ENCODE data around the gene CADM1.

CADM1 gene

DNA sequence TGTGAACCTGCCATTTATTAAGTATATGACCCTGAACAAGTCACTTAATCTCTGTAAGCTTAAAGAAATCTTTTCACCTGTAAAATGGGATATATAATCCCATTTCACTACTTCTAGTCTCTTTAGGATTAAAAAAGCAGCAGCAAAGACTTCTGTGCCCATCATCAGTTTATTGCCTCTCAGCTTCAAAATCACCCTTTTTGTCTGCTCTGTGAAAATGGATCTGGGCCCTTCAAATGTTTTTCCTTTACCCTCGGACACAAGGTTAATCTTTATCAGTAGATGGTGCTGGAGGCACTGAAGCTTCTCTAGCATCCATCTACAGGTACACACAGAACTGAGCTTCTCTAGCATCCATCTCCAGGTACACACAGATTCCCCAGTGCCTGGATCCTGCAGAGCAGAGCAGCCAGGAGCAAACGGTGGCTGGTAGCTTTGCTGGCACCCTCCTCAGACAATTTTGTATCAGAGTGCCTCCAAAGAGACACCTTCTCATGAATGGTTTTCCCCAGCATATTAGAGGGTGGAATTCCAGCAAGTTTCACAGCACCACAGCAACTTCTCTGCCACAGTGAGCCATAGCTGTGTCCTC is 56.8 kb downstream of the CADM1 start:
- H3K4me1 ChIP-seq (ENCODE audit: insufficient read depth, insufficient read length), result no peaks in the 10 kb centered on the region
- no peaks in the 10 kb centered on the region for H3K27me3 ChIP-seq (ENCODE audit: insufficient read depth, insufficient read length)
- H3K36me3 ChIP-seq (ENCODE audit: insufficient read depth, insufficient read length, low read length), result no peaks in the 10 kb centered on the region
- H3K9me3 ChIP-seq (ENCODE audit: insufficient read depth, low read length), result peaks cover 18% of the 10 kb centered on the region
- H3K9ac ChIP-seq (ENCODE audit: insufficient read length, low read depth), result no peak overlapping the region
- no peak for TF ChIP-seq YY1 (IDR thresholded peaks at IDR 0.05; ENCODE audit: insufficient read depth, insufficient read length)
- TF ChIP-seq SUZ12 (IDR thresholded peaks at IDR 0.05; ENCODE audit: extremely low read depth, insufficient read depth, insufficient read length), result no peak
- no peak for TF ChIP-seq ZNF274 (IDR thresholded peaks at IDR 0.05; ENCODE audit: low read depth, low read length)
- DNase-seq (ENCODE audit: low read depth, low spot score), result no peak
- no peak overlapping the region for H3K4me3 ChIP-seq (ENCODE audit: insufficient read length, low read depth)

DNA sequence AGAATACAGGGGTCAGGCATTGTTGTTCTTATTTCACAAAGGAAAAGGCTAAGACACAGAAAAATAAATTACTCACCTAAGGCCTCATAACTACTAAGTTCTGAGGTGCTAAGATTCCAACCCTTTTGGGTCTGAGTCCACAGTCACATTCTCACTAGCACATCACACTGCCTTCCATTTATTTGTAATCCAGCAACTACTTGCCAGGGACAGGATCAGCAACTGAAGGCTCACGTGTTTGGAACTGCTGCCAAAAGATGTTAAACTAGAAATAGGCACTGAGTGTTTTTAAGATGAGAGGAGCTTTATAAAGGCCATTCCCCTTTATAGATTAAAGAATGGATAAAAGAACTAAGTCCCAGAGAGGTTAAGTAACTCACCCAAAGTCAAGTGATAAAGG is 58.0 kb downstream of the CADM1 start:
- H3K27me3 ChIP-seq (ENCODE audit: insufficient read depth, insufficient read length), result no peaks in the 10 kb centered on the region
- no peak for TF ChIP-seq YY1 (IDR thresholded peaks at IDR 0.05; ENCODE audit: insufficient read depth, insufficient read length)
- TF ChIP-seq ZNF274 (IDR thresholded peaks at IDR 0.05; ENCODE audit: low read depth, low read length), result no peak
- TF ChIP-seq SUZ12 (IDR thresholded peaks at IDR 0.05; ENCODE audit: extremely low read depth, insufficient read depth, insufficient read length), result no peak

DNA sequence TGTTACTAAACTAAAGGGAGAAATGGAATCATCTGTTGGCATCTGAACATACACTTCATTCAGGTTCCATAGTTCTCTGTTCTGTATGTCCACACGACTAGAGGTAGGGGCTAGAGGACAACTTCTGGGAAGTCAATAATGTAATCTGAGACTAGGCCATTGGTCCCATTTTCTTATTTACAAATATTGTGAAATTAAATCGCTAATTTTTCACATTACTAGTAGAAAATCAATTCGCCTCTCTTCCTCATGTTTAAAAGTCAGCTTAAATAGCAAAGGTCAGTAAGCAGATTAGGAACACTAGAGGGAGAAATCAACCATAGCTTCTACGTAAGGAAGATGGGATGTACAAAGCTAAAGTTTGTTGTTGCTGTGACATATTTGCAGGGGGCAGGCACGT is 59.7 kb downstream of the CADM1 start:
- Histone ChIP-seq H3K4me3 (ENCODE audit: insufficient read length, low read depth) (no peak overlapping the region), H3K4me1 (ENCODE audit: insufficient read depth, insufficient read length) (no peaks in the 10 kb centered on the region), H3K9ac (ENCODE audit: insufficient read length, low read depth) (no peak overlapping the region), H3K27me3 (ENCODE audit: insufficient read depth, insufficient read length) (no peaks in the 10 kb centered on the region), H3K36me3 (ENCODE audit: insufficient read depth, insufficient read length, low read length) (no peaks in the 10 kb centered on the region), H3K9me3 (ENCODE audit: insufficient read depth, low read length) (peaks cover 18% of the 10 kb centered on the region)
- no peak for DNase-seq (ENCODE audit: low read depth, low spot score)
- no peak for TF ChIP-seq YY1 (IDR thresholded peaks at IDR 0.05; ENCODE audit: insufficient read depth, insufficient read length)
- TF ChIP-seq ZNF274 (IDR thresholded peaks at IDR 0.05; ENCODE audit: low read depth, low read length), result no peak
- no peak for TF ChIP-seq SUZ12 (IDR thresholded peaks at IDR 0.05; ENCODE audit: extremely low read depth, insufficient read depth, insufficient read length)

More for the DNA sequence above, 58.0 kb downstream of the CADM1 start:
- no peak for DNase-seq (ENCODE audit: low read depth, low spot score)
- H3K4me3 ChIP-seq (ENCODE audit: insufficient read length, low read depth), result no peak overlapping the region
- no peak overlapping the region for H3K9ac ChIP-seq (ENCODE audit: insufficient read length, low read depth)
- H3K9me3 ChIP-seq (ENCODE audit: insufficient read depth, low read length), result peaks cover 18% of the 10 kb centered on the region
- no peaks in the 10 kb centered on the region for H3K36me3 ChIP-seq (ENCODE audit: insufficient read depth, insufficient read length, low read length)
- H3K4me1 ChIP-seq (ENCODE audit: insufficient read depth, insufficient read length), result no peaks in the 10 kb centered on the region

DNA sequence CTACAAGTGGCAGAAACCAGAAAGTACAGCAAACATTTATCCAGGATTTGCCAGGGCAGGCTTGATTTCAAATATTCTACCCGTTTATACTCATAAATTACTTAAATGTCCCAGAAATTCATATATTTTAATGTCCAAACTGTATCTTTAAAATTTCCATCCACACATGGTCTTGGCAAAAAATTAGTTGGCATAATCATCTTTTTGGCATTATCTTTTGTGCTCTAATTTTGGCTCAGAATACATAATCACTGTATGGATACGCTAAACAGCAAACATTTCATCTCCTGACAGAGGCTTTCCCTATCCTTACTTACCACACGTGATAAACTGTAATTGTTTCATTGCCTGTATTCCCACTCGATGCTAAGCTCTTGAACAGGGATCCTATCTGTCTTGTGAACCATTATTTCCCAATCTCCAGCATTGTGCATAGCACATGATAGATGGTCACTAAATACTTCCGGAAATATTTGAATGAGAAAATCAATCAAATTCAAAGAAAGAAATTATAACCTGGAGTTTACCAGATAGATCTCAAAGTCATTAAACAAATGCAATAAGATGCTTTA is 64.2 kb downstream of the CADM1 start:
- Histone ChIP-seq H3K4me3 (ENCODE audit: insufficient read length, low read depth) (no peak overlapping the region), H3K9ac (ENCODE audit: insufficient read length, low read depth) (no peak overlapping the region), H3K4me1 (ENCODE audit: insufficient read depth, insufficient read length) (no peaks in the 10 kb centered on the region), H3K27me3 (ENCODE audit: insufficient read depth, insufficient read length) (no peaks in the 10 kb centered on the region), H3K36me3 (ENCODE audit: insufficient read depth, insufficient read length, low read length) (no peaks in the 10 kb centered on the region), H3K9me3 (ENCODE audit: insufficient read depth, low read length) (no peaks in the 10 kb centered on the region)
- no peak for DNase-seq (ENCODE audit: low read depth, low spot score)
- TF ChIP-seq YY1 (IDR thresholded peaks at IDR 0.05; ENCODE audit: insufficient read depth, insufficient read length) (no peak), SUZ12 (IDR thresholded peaks at IDR 0.05; ENCODE audit: extremely low read depth, insufficient read depth, insufficient read length) (no peak), ZNF274 (IDR thresholded peaks at IDR 0.05; ENCODE audit: low read depth, low read length) (no peak)

DNA sequence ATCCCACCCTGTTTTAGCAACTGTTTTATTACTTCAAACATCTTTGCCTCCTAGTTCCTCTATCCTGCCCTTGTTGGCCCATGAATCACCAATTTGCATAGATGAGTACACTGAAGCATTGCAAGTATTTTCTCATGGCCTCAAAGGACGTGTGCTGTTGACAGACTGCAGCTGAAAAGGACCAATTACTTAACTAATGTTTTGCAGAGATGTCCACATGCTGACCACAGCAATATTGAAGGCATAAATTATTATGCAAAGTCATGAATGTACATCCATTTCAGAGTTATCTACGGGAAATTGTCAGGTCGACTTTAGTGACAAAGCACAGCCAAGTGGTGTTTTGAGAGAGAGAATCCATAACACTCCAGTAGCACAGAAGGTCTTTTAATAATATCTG is 64.8 kb downstream of the CADM1 start:
- no peak overlapping the region for H3K4me3 ChIP-seq (ENCODE audit: insufficient read length, low read depth)
- no peaks in the 10 kb centered on the region for H3K9me3 ChIP-seq (ENCODE audit: insufficient read depth, low read length)
- no peaks in the 10 kb centered on the region for H3K36me3 ChIP-seq (ENCODE audit: insufficient read depth, insufficient read length, low read length)
- no peaks in the 10 kb centered on the region for H3K4me1 ChIP-seq (ENCODE audit: insufficient read depth, insufficient read length)
- H3K9ac ChIP-seq (ENCODE audit: insufficient read length, low read depth), result no peak overlapping the region
- H3K27me3 ChIP-seq (ENCODE audit: insufficient read depth, insufficient read length), result no peaks in the 10 kb centered on the region
- DNase-seq (ENCODE audit: low read depth, low spot score), result no peak
- TF ChIP-seq SUZ12 (IDR thresholded peaks at IDR 0.05; ENCODE audit: extremely low read depth, insufficient read depth, insufficient read length) (no peak), YY1 (IDR thresholded peaks at IDR 0.05; ENCODE audit: insufficient read depth, insufficient read length) (no peak), ZNF274 (IDR thresholded peaks at IDR 0.05; ENCODE audit: low read depth, low read length) (no peak)

DNA sequence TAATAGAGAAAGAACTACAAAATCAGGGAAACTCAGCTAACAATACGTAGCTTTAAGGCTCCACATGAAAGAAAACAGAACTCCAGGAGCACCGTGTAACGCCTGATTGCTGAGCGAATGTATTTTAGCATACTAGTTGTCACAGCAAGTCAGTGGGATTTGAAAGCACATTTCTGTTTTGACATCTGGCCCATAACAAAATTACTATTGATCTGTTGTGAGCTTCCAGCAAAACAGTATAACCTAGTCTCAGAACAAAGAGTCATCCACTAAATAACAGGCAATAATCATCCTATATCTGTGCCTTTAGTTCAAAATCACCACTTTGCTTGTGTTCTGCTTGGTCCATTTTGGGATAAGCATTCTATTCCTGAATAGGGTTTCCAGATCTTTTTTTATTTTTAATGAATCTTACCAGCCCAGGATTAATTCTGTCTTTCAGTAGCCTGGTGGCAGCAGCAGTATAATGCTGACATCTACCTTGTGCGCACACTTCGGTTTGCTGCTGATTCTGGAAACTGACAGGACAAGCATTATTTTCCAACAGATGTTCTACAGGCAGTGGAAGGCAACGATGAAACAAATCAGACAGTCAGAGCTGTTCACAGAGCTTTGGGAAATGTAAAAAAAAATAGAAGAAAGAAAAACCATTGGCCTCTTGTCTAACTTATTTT is 66.2 kb downstream of the CADM1 start:
- DNase-seq (ENCODE audit: low read depth, low spot score), result no peak
- no peak overlapping the region for H3K9ac ChIP-seq (ENCODE audit: insufficient read length, low read depth)
- H3K9me3 ChIP-seq (ENCODE audit: insufficient read depth, low read length), result no peaks in the 10 kb centered on the region
- no peaks in the 10 kb centered on the region for H3K27me3 ChIP-seq (ENCODE audit: insufficient read depth, insufficient read length)
- no peak for TF ChIP-seq ZNF274 (IDR thresholded peaks at IDR 0.05; ENCODE audit: low read depth, low read length)
- TF ChIP-seq SUZ12 (IDR thresholded peaks at IDR 0.05; ENCODE audit: extremely low read depth, insufficient read depth, insufficient read length), result no peak
- no peak for TF ChIP-seq YY1 (IDR thresholded peaks at IDR 0.05; ENCODE audit: insufficient read depth, insufficient read length)
- H3K36me3 ChIP-seq (ENCODE audit: insufficient read depth, insufficient read length, low read length), result no peaks in the 10 kb centered on the region
- no peak overlapping the region for H3K4me3 ChIP-seq (ENCODE audit: insufficient read length, low read depth)
- no peaks in the 10 kb centered on the region for H3K4me1 ChIP-seq (ENCODE audit: insufficient read depth, insufficient read length)

DNA sequence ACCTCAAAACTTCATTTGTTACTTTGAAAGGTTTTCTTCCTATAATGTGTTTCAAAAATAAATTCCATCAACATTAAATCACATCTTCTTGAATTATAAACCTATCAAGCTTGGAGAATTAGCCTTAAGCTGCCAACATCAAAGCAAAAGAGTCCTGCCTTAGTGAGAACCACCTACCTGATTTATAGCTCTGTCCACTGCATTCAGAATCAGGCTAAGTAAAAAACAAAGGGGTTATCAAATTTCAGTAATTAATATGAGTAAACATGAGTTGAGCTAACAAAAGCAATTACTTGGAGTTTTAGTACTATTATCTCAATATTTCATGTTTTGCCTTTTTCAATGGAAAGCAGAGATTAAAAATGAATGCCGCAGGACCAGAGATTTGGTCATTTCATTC is 73.9 kb downstream of the CADM1 start:
- Histone ChIP-seq H3K36me3 (ENCODE audit: insufficient read depth, insufficient read length, low read length) (no peaks in the 10 kb centered on the region), H3K4me3 (ENCODE audit: insufficient read length, low read depth) (no peak overlapping the region), H3K27me3 (ENCODE audit: insufficient read depth, insufficient read length) (no peaks in the 10 kb centered on the region), H3K9ac (ENCODE audit: insufficient read length, low read depth) (no peak overlapping the region), H3K4me1 (ENCODE audit: insufficient read depth, insufficient read length) (no peaks in the 10 kb centered on the region), H3K9me3 (ENCODE audit: insufficient read depth, low read length) (no peaks in the 10 kb centered on the region)
- no peak for DNase-seq (ENCODE audit: low read depth, low spot score)
- no peak for TF ChIP-seq SUZ12 (IDR thresholded peaks at IDR 0.05; ENCODE audit: extremely low read depth, insufficient read depth, insufficient read length)

All from NT2/D1 (cell line).